OCI-LY3 (cell line): Measurements from ENCODE around the gene SLC12A7.

Experiments
- H2AFZ ChIP-seq: fragments of 200-600, 300-600 bp; shearing (Covaris generic); 2 replicates; pipeline ENCODE4 v1.6.0; 2014; ENCODE audit warnings: antibody characterized with exemption, low read depth, low read length
- H3K27ac ChIP-seq: fragments of 200-600, 300-600 bp; sonication (generic); 2 replicates; pipeline ENCODE4 v1.5.1; 2014; ENCODE audit warnings: mild to moderate bottlenecking, low read length, moderate library complexity, mixed read lengths
- H3K27me3 ChIP-seq: fragments of 200-600, 300-600 bp; sonication (generic); 2 replicates; pipeline ENCODE4 v1.6.1; 2014; ENCODE audit warnings: low read depth, low read length, mixed read lengths
- H3K36me3 ChIP-seq: fragments of 200-600, 300-600 bp; sonication (generic); replicated peaks from 2 replicates; pipeline ENCODE3; 2014; ENCODE audit warnings: low read depth, low read length, mixed read lengths
- H3K4me1 ChIP-seq: fragments of 300-600, 200-600 bp; sonication (generic); 2 replicates; pipeline ENCODE4 v1.6.1; 2014; ENCODE audit warnings: low read length, mixed read lengths
- H3K4me2 ChIP-seq: fragments of 200-600, 300-600 bp; sonication (generic); 2 replicates; pipeline ENCODE4 v1.6.1; 2014; ENCODE audit warnings: low read length, mixed read lengths
- H3K4me3 ChIP-seq: fragments of 300-600, 200-600 bp; sonication (generic); 2 replicates; pipeline ENCODE4 v1.5.1; 2014; ENCODE audit warnings: antibody characterized with exemption, mild to moderate bottlenecking, low read length, moderate library complexity
- H3K79me2 ChIP-seq: fragments of 300-600, 200-600 bp; shearing (Covaris generic); 2 replicates; pipeline ENCODE4 v1.6.1; 2014; ENCODE audit warnings: mild to moderate bottlenecking, low read length, mixed read lengths
- H3K9ac ChIP-seq: fragments of 300-600, 200-600 bp; shearing (Covaris generic); 2 replicates; pipeline ENCODE4 v1.6.0; 2014; ENCODE audit warnings: mild to moderate bottlenecking, low read length, moderate library complexity
- H3K9me3 ChIP-seq: fragments of 200-600, 300-600 bp; shearing (Covaris generic); 2 replicates; pipeline ENCODE4 v1.6.1; 2014; ENCODE audit warnings: low read length, mixed read lengths; ENCODE audit not compliant: insufficient read depth
- H4K20me1 ChIP-seq: fragments of 200-600, 300-600 bp; sonication (generic); 2 replicates; pipeline ENCODE4 v1.6.1; 2016; ENCODE audit warnings: low read length, mixed read lengths; ENCODE audit not compliant: insufficient read depth
- EZH2phosphoT487 ChIP-seq: fragments of 200-600 bp; shearing (Covaris generic); IDR thresholded peaks from 2 replicates; pipeline ENCODE4 v1.6.1; 2018; ENCODE audit warnings: antibody characterized with exemption, mixed run types, low read depth
- TF ChIP-seq, protein P1 (sequence below): fragments of 200-600, 300-600 bp; sonication (generic); IDR thresholded peaks from 2 replicates; pipeline ENCODE4 v1.5.1; 2014; ENCODE audit warnings: antibody characterized with exemption, low read length, low read depth

SLC12A7 gene

DNA sequence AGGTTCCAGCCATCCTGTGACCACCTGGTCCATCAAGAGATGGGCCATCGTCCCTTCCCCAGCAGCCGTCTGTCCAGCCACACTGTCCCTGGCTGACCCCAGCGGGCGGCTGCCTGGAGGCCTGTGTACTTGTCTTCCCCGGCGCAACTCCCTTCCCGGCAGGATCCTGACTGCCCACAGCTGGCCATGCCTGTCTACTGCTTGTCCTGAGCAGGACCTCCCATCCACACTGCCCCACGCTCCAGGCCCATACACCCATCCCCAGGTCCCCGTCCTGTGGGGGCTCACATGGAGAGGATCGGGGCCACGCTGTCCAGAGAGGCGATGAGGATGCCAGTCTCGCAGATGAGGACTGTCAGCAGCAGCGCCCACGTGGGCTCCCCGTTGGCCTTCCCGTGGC, 35.5 kb downstream of the SLC12A7 start:
- no peak for TF ChIP-seq EZH2phosphoT487
- TF ChIP-seq, protein P1, sequence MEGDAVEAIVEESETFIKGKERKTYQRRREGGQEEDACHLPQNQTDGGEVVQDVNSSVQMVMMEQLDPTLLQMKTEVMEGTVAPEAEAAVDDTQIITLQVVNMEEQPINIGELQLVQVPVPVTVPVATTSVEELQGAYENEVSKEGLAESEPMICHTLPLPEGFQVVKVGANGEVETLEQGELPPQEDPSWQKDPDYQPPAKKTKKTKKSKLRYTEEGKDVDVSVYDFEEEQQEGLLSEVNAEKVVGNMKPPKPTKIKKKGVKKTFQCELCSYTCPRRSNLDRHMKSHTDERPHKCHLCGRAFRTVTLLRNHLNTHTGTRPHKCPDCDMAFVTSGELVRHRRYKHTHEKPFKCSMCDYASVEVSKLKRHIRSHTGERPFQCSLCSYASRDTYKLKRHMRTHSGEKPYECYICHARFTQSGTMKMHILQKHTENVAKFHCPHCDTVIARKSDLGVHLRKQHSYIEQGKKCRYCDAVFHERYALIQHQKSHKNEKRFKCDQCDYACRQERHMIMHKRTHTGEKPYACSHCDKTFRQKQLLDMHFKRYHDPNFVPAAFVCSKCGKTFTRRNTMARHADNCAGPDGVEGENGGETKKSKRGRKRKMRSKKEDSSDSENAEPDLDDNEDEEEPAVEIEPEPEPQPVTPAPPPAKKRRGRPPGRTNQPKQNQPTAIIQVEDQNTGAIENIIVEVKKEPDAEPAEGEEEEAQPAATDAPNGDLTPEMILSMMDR, result no peak
- Histone ChIP-seq H3K36me3 (no peaks in the 10 kb centered on the region), H3K27me3 (no peaks in the 10 kb centered on the region), H3K79me2 (no peaks in the 10 kb centered on the region), H3K9me3 (no peaks in the 10 kb centered on the region), H3K27ac (no peak overlapping the region), H3K4me3 (no peak overlapping the region), H3K4me1 (no peaks in the 10 kb centered on the region), H3K4me2 (no peak overlapping the region), H2AFZ (no peak overlapping the region), H4K20me1 (no peaks in the 10 kb centered on the region), H3K9ac (no peak overlapping the region)

DNA sequence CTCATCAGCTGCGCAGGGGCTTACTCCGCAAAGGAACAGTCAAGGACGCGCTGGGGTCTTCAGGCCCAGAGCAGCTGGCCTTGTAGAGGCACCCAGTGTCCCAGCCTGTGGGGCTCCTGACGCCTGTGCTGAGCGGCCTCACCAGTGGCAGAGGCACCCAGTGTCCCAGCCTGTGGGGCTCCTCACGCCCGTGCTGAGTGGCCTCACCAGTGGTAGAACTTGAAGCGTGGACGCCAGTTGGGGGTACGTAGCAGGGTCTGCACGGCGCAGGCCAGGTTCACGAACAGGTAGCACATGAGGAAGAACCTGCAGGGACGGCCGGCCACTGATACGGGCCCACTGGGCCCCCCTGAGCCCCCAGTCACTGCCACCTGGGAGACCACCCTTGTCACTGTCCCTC, 35.9 kb downstream of the SLC12A7 start:
- H3K27ac ChIP-seq, result no peak overlapping the region
- no peak overlapping the region for H3K4me2 ChIP-seq
- H3K36me3 ChIP-seq, result no peaks in the 10 kb centered on the region
- no peaks in the 10 kb centered on the region for H3K27me3 ChIP-seq
- H3K4me3 ChIP-seq, result no peak overlapping the region
- H2AFZ ChIP-seq, result no peak overlapping the region
- H3K4me1 ChIP-seq, result no peaks in the 10 kb centered on the region
- H3K9me3 ChIP-seq, result no peaks in the 10 kb centered on the region
- H3K9ac ChIP-seq, result no peak overlapping the region
- TF ChIP-seq, protein P1, result no peak
- no peak for TF ChIP-seq EZH2phosphoT487
- no peaks in the 10 kb centered on the region for H4K20me1 ChIP-seq
- H3K79me2 ChIP-seq, result no peaks in the 10 kb centered on the region

DNA sequence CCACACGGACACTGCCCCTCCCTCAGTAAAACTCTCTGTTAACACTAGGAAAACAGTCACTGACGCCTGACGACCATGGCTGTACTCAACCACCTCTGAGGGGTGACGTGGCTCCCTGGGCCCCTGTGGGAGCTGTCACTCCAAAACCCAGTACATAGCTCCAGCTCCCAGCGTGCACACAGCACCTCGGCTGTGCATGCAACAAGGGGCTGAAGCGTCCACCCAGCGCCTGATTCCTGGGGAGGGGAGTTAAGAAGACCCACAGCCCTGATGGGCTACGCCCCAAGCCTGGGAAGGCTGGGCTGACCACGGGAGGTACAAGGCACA, 36.3 kb downstream of the SLC12A7 start:
- TF ChIP-seq EZH2phosphoT487, result no peak
- TF ChIP-seq, protein P1, result no peak
- no peak overlapping the region for H3K4me3 ChIP-seq
- H4K20me1 ChIP-seq, result no peaks in the 10 kb centered on the region
- no peak overlapping the region for H3K9ac ChIP-seq
- no peaks in the 10 kb centered on the region for H3K9me3 ChIP-seq
- no peaks in the 10 kb centered on the region for H3K27me3 ChIP-seq
- no peaks in the 10 kb centered on the region for H3K79me2 ChIP-seq
- no peak overlapping the region for H3K27ac ChIP-seq
- no peaks in the 10 kb centered on the region for H3K4me1 ChIP-seq
- no peak overlapping the region for H2AFZ ChIP-seq
- H3K4me2 ChIP-seq, result no peak overlapping the region
- H3K36me3 ChIP-seq, result no peaks in the 10 kb centered on the region

DNA sequence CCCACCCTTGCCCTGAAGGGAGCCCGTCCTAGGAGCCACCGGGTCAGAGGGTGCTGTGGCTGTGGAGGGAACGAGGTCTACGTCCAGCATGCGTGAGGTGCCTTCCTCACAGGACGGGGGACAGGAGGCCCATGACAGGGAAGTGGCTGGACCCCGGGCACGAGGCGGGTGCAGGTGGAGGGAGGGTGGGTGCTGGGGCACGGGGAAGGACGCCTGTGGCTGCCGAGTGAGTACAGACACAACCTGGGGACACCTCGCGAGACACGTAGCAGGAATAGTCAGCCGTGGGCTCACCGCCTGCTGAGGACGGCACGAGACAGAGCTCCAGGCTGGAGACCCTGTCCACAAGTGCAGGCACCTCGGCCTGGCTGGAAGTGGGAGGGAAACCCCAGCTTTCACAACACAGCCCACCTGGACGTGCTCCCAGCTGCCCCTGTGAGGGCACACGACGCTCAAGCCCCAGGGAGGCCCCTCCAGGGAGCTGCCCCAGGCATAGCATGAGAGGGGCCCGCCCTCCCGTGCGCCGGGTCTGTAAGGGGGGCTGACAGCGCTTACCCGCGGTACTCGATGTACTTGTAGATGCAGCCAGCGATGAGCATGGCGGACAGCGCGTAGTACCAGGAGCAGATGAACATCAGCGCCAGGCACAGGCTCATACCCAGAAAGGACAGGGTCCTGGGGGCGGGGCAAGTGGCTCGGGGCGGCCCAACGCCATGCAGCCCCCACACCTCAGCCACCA, 36.9 kb downstream of the SLC12A7 start:
- Histone ChIP-seq H4K20me1 (no peaks in the 10 kb centered on the region), H3K4me1 (no peaks in the 10 kb centered on the region), H3K27me3 (no peaks in the 10 kb centered on the region), H2AFZ (no peak overlapping the region), H3K27ac (no peak overlapping the region), H3K9ac (no peak overlapping the region), H3K9me3 (no peaks in the 10 kb centered on the region), H3K36me3 (no peaks in the 10 kb centered on the region), H3K79me2 (no peaks in the 10 kb centered on the region), H3K4me3 (no peak overlapping the region), H3K4me2 (no peak overlapping the region)
- TF ChIP-seq, protein P1, result no peak
- TF ChIP-seq EZH2phosphoT487, result no peak
